Caco-2 (cell line): Measurements from ENCODE around the gene MRPL50. TPM values are rescaled to one million over a fixed set of nuclear protein-coding genes. Genes with fewer than 3 reads are reported as not detected.

Experiments
- BruUV-seq: library from RNA; stranded (reverse); fragments of 400-500 nt; replicated peaks from 2 replicates; lab custom pipeline; 2021; lab: Mats Ljungman, UMichigan
- CTCF ChIA-PET: fragments of 300-600 bp; sonication (Branson Sonifier 250); formaldehyde crosslinking; loops from one replicate; lab custom pipeline; 2022; ENCODE audit warnings: antibody characterized with exemption; lab: Charles Lee
- POLR2A ChIA-PET: fragments of 300-600 bp; sonication (Branson Sonifier 250); formaldehyde crosslinking; loops from one replicate; lab custom pipeline; 2022; ENCODE audit warnings: antibody characterized with exemption; lab: Charles Lee
- DNase-seq, 2 experiments: peaks; one replicate each; pipeline versions ENCODE4 v3.0.0 to v3.0.0-alpha.2; 2020 to 2022
- H3K27me3 ChIP-seq: replicated peaks from 2 replicates; pipeline ENCODE4 v1.6.0; 2011; ENCODE audit warnings: low read length; ENCODE audit not compliant: control insufficient read depth, insufficient read depth
- H3K36me3 ChIP-seq: 2 replicates; pipeline ENCODE4 v1.5.1; 2011; ENCODE audit warnings: low read length; ENCODE audit not compliant: control insufficient read depth, insufficient read depth
- H3K4me1 ChIP-seq: fragments of 250-450 bp; sonication (Bioruptor Pico); 2 replicates; pipeline ENCODE4 v1.5.1; 2020; ENCODE audit warnings: mild to moderate bottlenecking
- H3K4me3 ChIP-seq: 2 replicates; pipeline ENCODE4 v1.5.1; 2011; ENCODE audit warnings: low read depth, mild to moderate bottlenecking, control low read depth, low read length
- H3K9me3 ChIP-seq: fragments of 250-450 bp; sonication (Bioruptor Pico); 2 replicates; pipeline ENCODE4 v1.5.1; 2020; ENCODE audit warnings: mild to moderate bottlenecking, moderate library complexity
- H3K27ac Mint-ChIP-seq: one replicate; pipeline ENCODE4 v1.8.0; 2022; ENCODE audit warnings: mixed read lengths; ENCODE audit not compliant: unreplicated experiment
- H3K27me3 Mint-ChIP-seq: one replicate; pipeline ENCODE4 v1.8.0; 2022; ENCODE audit warnings: mixed read lengths; ENCODE audit not compliant: insufficient read depth, unreplicated experiment
- H3K36me3 Mint-ChIP-seq: one replicate; pipeline ENCODE4 v1.8.0; 2022; ENCODE audit warnings: mild to moderate bottlenecking, mixed read lengths; ENCODE audit not compliant: insufficient read depth, unreplicated experiment
- H3K4me1 Mint-ChIP-seq: one replicate; pipeline ENCODE4 v1.8.0; 2022; ENCODE audit warnings: low read depth, mixed read lengths; ENCODE audit not compliant: unreplicated experiment
- H3K4me3 Mint-ChIP-seq: one replicate; pipeline ENCODE4 v1.8.0; 2022; ENCODE audit warnings: mild to moderate bottlenecking, moderate library complexity, mixed read lengths; ENCODE audit not compliant: unreplicated experiment
- H3K9me3 Mint-ChIP-seq: one replicate; pipeline ENCODE4 v1.8.0; 2022; ENCODE audit warnings: mixed read lengths; ENCODE audit not compliant: unreplicated experiment
- CTCF ChIP-seq, 2 experiments: fragments of 200-600 bp in 1 of 2; IDR thresholded peaks; 1 replicate in 1 of 2; 2 replicates in 1 of 2; pipeline versions ENCODE4 v1.5.1 to v1.8.0; 2011 to 2022; ENCODE audit warnings: antibody characterized with exemption in 1 of 2, control low read depth in 1 of 2, inconsistent platforms in 1 of 2, low read depth in 1 of 2, low read length in 1 of 2, mild to moderate bottlenecking in 1 of 2, moderate library complexity in 1 of 2; ENCODE audit not compliant: insufficient read depth in 1 of 2, severe bottlenecking in 1 of 2, unreplicated experiment in 1 of 2
- intact Hi-C: fragments of 100-400 bp; cut with micrococcal nuclease; formaldehyde crosslinking; loops from one replicate; pipeline ENCODE4 v1.10.0; 2022; ENCODE audit not compliant: unreplicated experiment
- total RNA-seq: library from RNA; stranded (reverse); gene quantifications from 2 replicates; pipeline ENCODE4 v1.2.3, GENCODE V29; 2022

The MRPL50 gene
- total RNA-seq, 1 experiment from 2014 or later: 15.6 TPM

GRCh38 chr9:101397746-101398067 lies 711 bp downstream of the MRPL50 start:
- no peak for DNase-seq
- ChIA-PET CTCF (no interaction called here), POLR2A (no interaction called here)
- H3K36me3 ChIP-seq: peaks cover 2% of the 10 kb centered on the region; the same call in 1 of the 2 replicates
- H3K4me1 ChIP-seq: peaks cover 4% of the 10 kb centered on the region; the same call in 1 of the 2 replicates
- no peaks in the 10 kb centered on the region for H3K27me3 Mint-ChIP-seq
- peaks cover 19% of the 10 kb centered on the region for H3K4me1 Mint-ChIP-seq
- H3K4me3 Mint-ChIP-seq: peak overlapping the region; percentile 97
- H3K27ac Mint-ChIP-seq: peak overlapping the region; percentile 97
- no peak for TF ChIP-seq CTCF (IDR thresholded peaks at IDR 0.05; ENCODE audit: insufficient read depth in 1 of 2, low read depth in 1 of 2, low read length in 1 of 2, severe bottlenecking in 1 of 2, unreplicated experiment in 1 of 2)
- no peaks in the 10 kb centered on the region for H3K27me3 ChIP-seq
- H3K4me3 ChIP-seq: peak overlapping the region; percentile 45
- no TSS peak for BruUV-seq
- H3K9me3 ChIP-seq: peaks cover 9% of the 10 kb centered on the region; the same call in 1 of the 2 replicates
- peaks cover 35% of the 10 kb centered on the region for H3K9me3 Mint-ChIP-seq
- H3K36me3 Mint-ChIP-seq: peaks cover 74% of the 10 kb centered on the region
- intact Hi-C loops: loop anchor here (1.0 to 2.0 kb wide), 5 partner anchors 31 to 136 kb away; partner anchors contain the start of gene RNF20

- no peak overlapping the region for H3K4me3 Mint-ChIP-seq
- no peaks in the 10 kb centered on the region for H3K4me1 Mint-ChIP-seq
- Histone ChIP-seq H3K36me3 (peaks cover 2% of the 10 kb centered on the region; the same call in 1 of the 2 replicates), H3K4me3 (no peak overlapping the region), H3K4me1 (peaks cover 4% of the 10 kb centered on the region; the same call in 1 of the 2 replicates), H3K9me3 (peaks cover 9% of the 10 kb centered on the region; the same call in 1 of the 2 replicates), H3K27me3 (no peaks in the 10 kb centered on the region)
- H3K9me3 Mint-ChIP-seq: peaks cover 38% of the 10 kb centered on the region
- no TSS peak for BruUV-seq
- intact Hi-C loops: no loop called here
- TF ChIP-seq CTCF (IDR thresholded peaks at IDR 0.05; ENCODE audit: insufficient read depth in 1 of 2, low read depth in 1 of 2, low read length in 1 of 2, severe bottlenecking in 1 of 2, unreplicated experiment in 1 of 2): no peak
- H3K27me3 Mint-ChIP-seq: no peaks in the 10 kb centered on the region
- ChIA-PET CTCF (no interaction called here), POLR2A (no interaction called here)
- H3K27ac Mint-ChIP-seq: no peak overlapping the region
- H3K36me3 Mint-ChIP-seq: peaks cover 74% of the 10 kb centered on the region
- DNase-seq: no peak
Measured at GRCh38 chr9:101394687-101395086, 3.7 kb downstream of the MRPL50 start.

GRCh38 chr9:101393135-101393534 lies 5.3 kb downstream of the MRPL50 start:
- Histone ChIP-seq H3K4me1 (peaks cover 5% of the 10 kb centered on the region; the same call in 1 of the 2 replicates), H3K4me3 (no peak overlapping the region), H3K27me3 (no peaks in the 10 kb centered on the region), H3K36me3 (peaks cover 2% of the 10 kb centered on the region; the same call in 1 of the 2 replicates), H3K9me3 (peaks cover 9% of the 10 kb centered on the region; the same call in 1 of the 2 replicates)
- H3K4me1 Mint-ChIP-seq: peaks cover 4% of the 10 kb centered on the region
- ChIA-PET POLR2A (no interaction called here), CTCF (no interaction called here)
- H3K4me3 Mint-ChIP-seq: no peak overlapping the region
- peaks cover 73% of the 10 kb centered on the region for H3K36me3 Mint-ChIP-seq
- H3K9me3 Mint-ChIP-seq: peaks cover 38% of the 10 kb centered on the region
- H3K27me3 Mint-ChIP-seq: no peaks in the 10 kb centered on the region
- no TSS peak for BruUV-seq
- intact Hi-C loops: no loop called here
- DNase-seq: no peak
- no peak for TF ChIP-seq CTCF (IDR thresholded peaks at IDR 0.05; ENCODE audit: insufficient read depth in 1 of 2, low read depth in 1 of 2, low read length in 1 of 2, severe bottlenecking in 1 of 2, unreplicated experiment in 1 of 2)
- H3K27ac Mint-ChIP-seq: no peak overlapping the region
